GM21367 (cell line): ENCODE measurements around the gene CDC14B.
"Not testable (repeated sequence)": the region's sequence is repeated elsewhere in the genome, so short reads cannot be mapped to it uniquely, and the experiment has no call there.

ENCODE experiments used
- ATAC-seq: cut with Tn5 transposase; IDR thresholded peaks from one replicate; pipeline ENCODE4 v1.9.1; 2021; ENCODE audit not compliant: unreplicated experiment

Gene CDC14B

GRCh38 chr9:96551403-96551802 lies 68.2 kb downstream of the CDC14B start:
- ATAC-seq: no peak

GRCh38 chr9:96550659-96551058 lies 69.0 kb downstream of the CDC14B start:
- ATAC-seq: no peak

GRCh38 chr9:96543131-96543530 lies 76.5 kb downstream of the CDC14B start:
- ATAC-seq: not testable (repeated sequence)

GRCh38 chr9:96540106-96540505 lies 79.5 kb downstream of the CDC14B start:
- no peak for ATAC-seq

GRCh38 chr9:96532173-96532572 lies 87.5 kb downstream of the CDC14B start:
- no peak for ATAC-seq

- ATAC-seq: no peak
Measured at GRCh38 chr9:96524764-96525163, 94.9 kb downstream of the CDC14B start.

- ATAC-seq: no peak
Measured at GRCh38 chr9:96524045-96524444, 95.6 kb downstream of the CDC14B start.

GRCh38 chr9:96523374-96523773 lies 96.3 kb downstream of the CDC14B start:
- no peak for ATAC-seq

- no peak for ATAC-seq
Measured at GRCh38 chr9:96522366-96522765, 97.3 kb downstream of the CDC14B start.

- no peak for ATAC-seq
Measured at GRCh38 chr9:96519787-96520186, 99.9 kb downstream of the CDC14B start.

- ATAC-seq: no peak
Measured at GRCh38 chr9:96519095-96519494, 100.5 kb downstream of the CDC14B start.

- no peak for ATAC-seq
Measured at GRCh38 chr9:96515621-96516470, 103.8 kb downstream of the CDC14B start.

GRCh38 chr9:96514800-96515158 lies 104.9 kb downstream of the CDC14B start:
- no peak for ATAC-seq

- ATAC-seq: no peak
Measured at GRCh38 chr9:96514108-96514799, 105.4 kb downstream of the CDC14B start.

- no peak for ATAC-seq
Measured at GRCh38 chr9:96513622-96514021, 106.0 kb downstream of the CDC14B start.

- no peak for ATAC-seq
Measured at GRCh38 chr9:96512240-96512639, 107.4 kb downstream of the CDC14B start.

- ATAC-seq: no peak
Measured at GRCh38 chr9:96510258-96510657, 109.4 kb downstream of the CDC14B start.

- ATAC-seq: no peak
Measured at GRCh38 chr9:96509848-96510247, 109.8 kb downstream of the CDC14B start.

GRCh38 chr9:96509026-96509425 lies 110.6 kb downstream of the CDC14B start:
- no peak for ATAC-seq

GRCh38 chr9:96508227-96508940 lies 111.3 kb downstream of the CDC14B start:
- ATAC-seq: no peak

- ATAC-seq: no peak
Measured at GRCh38 chr9:96505316-96505991, 114.2 kb downstream of the CDC14B start.
